ENCODE data around the gene VWA3A.
"Not testable (repeated sequence)": the region's sequence is repeated elsewhere in the genome, so short reads cannot be mapped to it uniquely, and the experiment has no call there.

Gene VWA3A

GRCh38 chr16:22132801-22133200 is 40.5 kb downstream of the VWA3A start:
- DNase-seq (ENCODE audit: low spot score): no peak

DNA sequence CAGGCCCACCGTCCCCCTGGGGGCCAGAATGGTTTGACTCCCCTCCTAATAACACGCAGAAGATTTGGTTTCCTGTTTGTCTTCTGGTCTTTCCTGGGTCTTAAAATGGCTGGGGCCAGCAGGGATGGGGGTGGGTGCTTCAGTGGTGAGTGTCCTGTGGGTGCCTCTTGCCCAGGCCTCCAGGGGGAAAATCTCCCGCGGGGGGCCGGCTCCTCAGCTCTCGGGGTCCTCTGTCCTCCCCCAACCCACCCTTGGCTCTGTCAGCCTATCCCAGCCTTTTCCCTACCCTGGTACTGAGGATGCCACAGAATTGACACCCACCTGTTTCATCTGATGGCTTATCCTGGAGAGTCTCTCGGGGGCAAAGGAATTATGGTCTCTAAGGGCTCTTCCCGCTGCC is 46.1 kb downstream of the VWA3A start:
- no peak for DNase-seq (ENCODE audit: low spot score)

- no peak for DNase-seq (ENCODE audit: low spot score)
Observed at GRCh38 chr16:22139008-22139407, 46.7 kb downstream of the VWA3A start.

DNA sequence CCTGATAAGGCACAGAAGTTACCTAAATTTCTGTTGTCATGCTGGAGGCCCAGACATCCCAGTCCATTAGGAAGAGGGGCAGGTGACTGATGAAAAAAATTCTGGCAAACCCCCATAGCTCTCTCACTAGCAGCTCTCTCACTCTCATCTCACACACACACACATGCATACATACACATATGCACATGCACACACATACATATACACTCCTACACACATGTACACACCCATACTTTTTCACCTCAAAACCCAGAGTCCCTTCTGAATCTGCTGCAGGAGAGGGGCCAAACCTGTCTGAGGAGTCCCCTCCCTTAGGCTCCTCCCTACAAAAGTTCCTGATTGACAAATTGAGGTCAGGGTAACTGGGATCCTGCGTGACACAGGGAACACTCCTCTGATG is 47.4 kb downstream of the VWA3A start:
- DNase-seq (ENCODE audit: low spot score): no peak

DNA sequence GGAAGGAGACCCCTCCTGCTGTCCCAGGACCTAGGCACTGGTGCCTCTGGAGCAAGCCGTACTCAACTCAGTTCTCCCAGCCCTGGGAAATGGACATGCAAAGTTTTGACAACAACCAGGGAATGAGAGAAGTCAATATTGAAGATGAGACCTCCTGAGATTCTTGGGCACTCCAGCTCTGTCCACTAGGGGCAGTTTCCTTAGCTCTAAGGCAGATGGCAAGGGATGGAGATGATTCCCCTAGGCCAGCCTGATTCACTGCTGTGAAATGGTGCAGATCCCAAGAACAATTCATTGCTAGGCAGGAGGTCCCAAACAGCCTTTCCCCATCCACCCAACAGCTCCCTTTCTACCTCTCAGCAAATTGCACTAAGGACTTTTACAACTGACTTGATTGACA is 49.4 kb downstream of the VWA3A start:
- peak; percentile 43 for DNase-seq (ENCODE audit: low spot score)

DNA sequence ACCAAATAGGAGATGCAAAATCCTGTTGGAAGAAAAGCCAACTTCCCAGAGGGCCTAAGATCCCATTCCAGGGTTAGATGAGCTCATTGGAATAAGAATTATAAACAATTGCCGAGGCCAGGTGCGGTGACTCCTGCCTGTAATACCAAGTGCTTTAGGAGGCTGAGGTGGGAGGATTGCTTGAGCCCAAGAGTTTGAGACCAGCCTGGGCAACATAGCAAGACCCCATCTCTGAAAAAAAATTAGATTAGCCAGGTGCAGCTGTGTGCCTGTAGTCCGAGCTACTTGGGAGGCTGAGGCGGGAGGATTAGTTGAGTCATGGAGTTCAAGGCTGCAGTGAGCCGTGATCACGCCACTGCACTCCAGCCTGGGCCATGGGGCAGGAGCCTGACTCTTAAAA is 52.2 kb downstream of the VWA3A start:
- no peak for DNase-seq (ENCODE audit: low spot score)

- no peak for DNase-seq (ENCODE audit: low spot score)
Observed at GRCh38 chr16:22147853-22148252, 55.5 kb downstream of the VWA3A start.

- DNase-seq (ENCODE audit: low spot score): no peak
Observed at GRCh38 chr16:22151246-22151998, 59.1 kb downstream of the VWA3A start.

DNA sequence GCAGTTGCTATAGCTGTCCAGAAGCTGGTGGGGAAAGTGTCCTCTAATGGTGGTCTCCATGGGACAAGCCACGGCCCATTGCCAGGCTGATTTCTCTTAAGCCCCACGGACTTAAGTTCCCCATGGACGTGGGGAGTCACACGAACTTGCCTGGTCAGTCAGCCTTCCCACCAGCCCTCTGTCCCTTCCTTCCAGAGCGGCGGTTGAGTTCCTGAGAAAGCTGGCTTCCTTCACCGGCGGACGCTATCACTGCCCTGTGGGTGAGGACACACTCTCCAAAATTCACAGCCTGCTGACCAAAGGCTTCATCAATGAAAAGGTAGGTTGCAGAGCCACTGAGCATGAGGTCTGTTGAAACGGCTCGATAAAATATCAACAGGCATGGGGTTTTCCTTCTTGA is 60.0 kb downstream of the VWA3A start:
- no peak for DNase-seq (ENCODE audit: low spot score)

DNA sequence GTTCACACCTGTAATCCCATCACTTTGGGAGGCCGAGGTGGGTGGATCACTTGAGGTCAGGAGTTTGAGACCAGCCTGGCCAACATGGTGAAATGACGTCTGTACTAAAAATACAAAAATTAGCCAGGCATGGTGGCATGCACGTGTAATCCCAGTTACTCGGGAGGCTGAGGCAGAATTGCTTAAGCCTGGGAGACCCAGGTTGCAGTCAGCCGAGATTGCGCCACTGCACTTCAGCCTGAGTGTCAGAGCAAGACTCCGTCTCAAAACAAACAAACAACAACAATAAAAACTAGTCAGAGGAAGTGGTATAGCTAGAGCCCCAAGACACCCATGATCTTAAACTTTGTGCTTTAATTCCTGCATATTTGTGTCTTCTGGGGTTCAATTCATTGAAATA is 60.7 kb downstream of the VWA3A start:
- not testable (repeated sequence) for DNase-seq (ENCODE audit: low spot score)

DNA sequence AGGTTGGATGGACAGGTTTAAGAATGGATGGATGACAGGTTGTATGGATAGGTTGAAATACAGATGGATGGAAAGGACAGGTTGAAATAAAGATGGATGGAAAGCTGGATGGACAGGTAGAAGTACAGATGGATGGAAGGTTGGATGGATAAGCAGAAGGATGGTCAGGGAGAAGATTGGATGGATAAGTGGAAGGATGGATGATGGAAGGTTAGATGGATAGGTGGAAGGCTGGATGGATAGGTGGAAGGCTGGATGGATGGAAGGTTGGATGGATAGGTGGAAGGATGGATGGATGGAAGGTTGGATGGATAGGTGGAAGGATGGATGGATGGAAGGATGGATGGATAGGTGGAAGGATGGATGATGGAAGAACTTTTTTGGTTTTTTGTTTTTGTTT is 69.1 kb downstream of the VWA3A start:
- DNase-seq (ENCODE audit: low spot score): no peak

- no peak for DNase-seq (ENCODE audit: low spot score)
Observed at GRCh38 chr16:22161999-22162655, 69.8 kb downstream of the VWA3A start, which contains the start of gene SDR42E2. Gene SDR42E2 (plus strand): TSS chr16:22162506. CDS start chr16:22165583, 3,077 bp downstream.

- DNase-seq (ENCODE audit: low spot score): no peak
Observed at GRCh38 chr16:22162656-22163009, 70.3 kb downstream of the VWA3A start.

DNA sequence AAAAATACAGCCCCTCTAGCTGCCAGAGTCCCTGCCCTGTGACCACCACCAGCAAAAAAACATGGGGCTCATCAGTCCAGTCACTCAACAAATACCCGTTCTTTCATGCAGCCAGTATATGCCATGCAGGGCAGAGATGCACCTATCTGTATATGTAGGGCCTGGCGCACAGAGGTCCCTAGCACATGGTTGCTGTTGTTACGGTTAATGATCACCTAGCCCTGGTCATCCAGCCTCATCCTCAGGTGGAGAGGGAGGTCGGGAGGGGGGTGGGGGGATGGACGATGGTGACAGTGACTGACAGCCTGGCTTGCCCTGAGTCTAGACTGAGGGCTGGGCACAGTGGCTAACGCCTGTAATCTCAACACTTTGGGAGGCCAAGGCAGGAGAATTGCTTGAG is 71.5 kb downstream of the VWA3A start:
- DNase-seq (ENCODE audit: low spot score): no peak

- no peak for DNase-seq (ENCODE audit: low spot score)
Observed at GRCh38 chr16:22164482-22164881, 72.1 kb downstream of the VWA3A start.

DNA sequence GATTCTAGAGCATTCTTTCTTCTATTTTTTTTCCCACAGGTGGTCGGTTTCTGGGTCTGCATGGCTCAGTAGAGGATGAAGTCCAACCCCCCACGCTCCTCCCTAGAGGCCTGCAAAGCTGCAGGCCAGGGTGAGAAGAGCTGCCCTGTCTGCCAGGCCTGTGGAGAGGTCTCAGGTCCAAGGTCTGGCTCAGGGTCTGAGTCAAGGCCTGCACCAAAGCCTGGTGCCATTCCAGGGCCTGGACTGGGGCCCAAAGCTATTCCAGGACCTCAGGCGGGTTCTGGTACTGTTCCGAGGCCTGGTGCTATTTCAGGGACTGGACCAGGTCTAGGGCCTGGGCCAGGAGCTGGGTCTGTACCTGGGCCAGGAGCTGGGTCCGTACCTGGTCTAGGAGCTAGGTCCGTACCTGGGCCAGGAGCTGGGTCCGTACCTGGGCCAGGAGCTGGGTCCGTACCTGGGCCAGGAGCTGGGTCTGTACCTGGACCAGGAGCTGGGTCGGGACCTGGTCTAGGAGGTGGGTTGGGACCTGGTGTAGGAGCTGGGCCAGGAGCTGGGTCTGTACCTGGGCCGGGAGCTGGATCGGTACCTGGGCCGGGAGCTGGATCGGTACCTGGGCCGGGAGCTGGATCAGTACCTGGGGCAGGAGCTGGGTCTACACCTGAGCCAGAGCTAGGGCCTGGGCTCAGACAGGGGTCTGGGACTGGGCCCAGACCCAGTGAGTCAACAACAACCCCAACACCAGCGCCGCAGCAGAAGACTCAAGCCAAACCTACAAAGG is 73.4 kb downstream of the VWA3A start:
- DNase-seq (ENCODE audit: low spot score): no peak

GRCh38 chr16:22171953-22172352 is 79.6 kb downstream of the VWA3A start:
- DNase-seq (ENCODE audit: low spot score): no peak

DNA sequence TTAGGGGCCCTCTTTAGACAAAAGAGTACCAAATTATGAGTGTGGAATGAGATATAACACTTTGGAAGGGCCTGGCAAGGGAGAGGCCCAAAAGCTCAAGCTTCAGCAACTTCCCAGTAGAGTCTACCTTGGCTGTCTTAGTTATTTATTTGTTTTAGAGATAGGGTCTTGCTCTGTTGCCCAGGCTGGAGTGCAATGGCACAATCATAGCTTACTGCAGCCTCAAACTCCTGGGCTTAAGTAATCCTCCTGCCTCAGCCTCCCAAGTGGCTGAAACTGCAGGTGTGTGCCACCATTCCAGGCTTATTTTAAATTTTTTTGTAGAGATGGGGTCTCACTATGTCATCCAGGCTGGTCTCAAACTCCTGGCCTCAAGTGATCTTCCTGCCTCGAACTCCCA is 80.3 kb downstream of the VWA3A start:
- not testable (repeated sequence) for DNase-seq (ENCODE audit: low spot score)

DNA sequence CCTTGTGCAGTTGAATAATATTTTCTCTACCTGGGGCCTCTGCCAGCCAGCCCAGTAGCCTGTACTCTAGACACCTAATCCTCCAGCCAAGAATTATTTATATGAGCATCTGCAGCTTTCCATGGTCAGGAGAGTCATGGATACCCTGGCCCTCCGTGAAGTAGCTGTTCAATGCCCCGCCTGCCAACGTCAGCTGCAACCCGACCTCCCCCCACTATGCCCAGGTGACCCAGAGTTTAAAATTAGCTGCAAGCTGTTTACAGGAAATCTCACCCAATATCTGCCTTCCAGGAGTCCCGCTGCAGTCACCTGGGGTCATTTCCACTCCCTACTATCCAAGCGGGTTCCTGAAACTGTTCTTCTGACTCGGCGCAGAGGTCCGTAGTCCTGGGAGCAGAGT is 82.3 kb downstream of the VWA3A start:
- DNase-seq (ENCODE audit: low spot score): no peak

GRCh38 chr16:22177968-22178930 is 85.9 kb downstream of the VWA3A start:
- no peak for DNase-seq (ENCODE audit: low spot score)

- no peak for DNase-seq (ENCODE audit: low spot score)
Observed at GRCh38 chr16:22181426-22181825, 89.1 kb downstream of the VWA3A start.

- DNase-seq (ENCODE audit: low spot score): no peak
Observed at GRCh38 chr16:22181843-22182242, 89.5 kb downstream of the VWA3A start.

All from GM03348 (cell line).